HG02938 (cell line): Measurements from ENCODE around the gene CEP295NL.
"Not testable (repeated sequence)": the region's sequence is repeated elsewhere in the genome, so short reads cannot be mapped to it uniquely, and the experiment has no call there.

Source experiments
- ATAC-seq: cut with Tn5 transposase; IDR thresholded peaks from one replicate; pipeline ENCODE4 v1.9.1; 2021; ENCODE audit warnings: mild to moderate bottlenecking, moderate library complexity; ENCODE audit not compliant: unreplicated experiment

CEP295NL gene

GRCh38 chr17:78905541-78905940 is 2.5 kb upstream of the CEP295NL start:
- no peak for ATAC-seq

- no peak for ATAC-seq
These were observed 2.1 kb upstream of the CEP295NL start for GRCh38 chr17:78905116-78905515.

GRCh38 chr17:78904371-78904770 is 1.4 kb upstream of the CEP295NL start:
- ATAC-seq: no peak

GRCh38 chr17:78902231-78902630 is 770 bp downstream of the CEP295NL start:
- ATAC-seq: not testable (repeated sequence)

- no peak for ATAC-seq
These were observed 1.2 kb downstream of the CEP295NL start for GRCh38 chr17:78901806-78902205.

- no peak for ATAC-seq
These were observed 2.2 kb downstream of the CEP295NL start for GRCh38 chr17:78900816-78901215.

- no peak for ATAC-seq
These were observed 3.4 kb downstream of the CEP295NL start for GRCh38 chr17:78899361-78900260.

- no peak for ATAC-seq
These were observed 4.1 kb downstream of the CEP295NL start for GRCh38 chr17:78898947-78899346.

- ATAC-seq: no peak
These were observed 4.7 kb downstream of the CEP295NL start for GRCh38 chr17:78898075-78898836.

DNA sequence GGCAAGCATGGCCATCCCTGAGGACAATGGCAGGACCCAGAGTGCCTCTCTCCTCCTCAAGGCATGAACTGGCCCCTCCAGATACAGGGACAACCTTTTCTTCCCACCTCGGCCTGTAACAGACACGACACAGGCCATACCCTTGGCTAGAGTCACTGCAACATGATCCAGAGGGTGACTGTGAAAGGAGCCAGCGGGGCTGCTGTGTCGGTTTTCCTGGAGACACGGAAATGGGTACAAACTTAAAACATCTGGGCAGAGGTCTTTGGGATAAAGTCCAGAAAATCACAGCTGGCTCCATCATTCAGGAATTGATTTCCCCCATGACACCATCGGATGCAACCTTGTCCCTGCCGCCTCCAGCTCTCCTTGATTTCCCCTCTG is 5.3 kb downstream of the CEP295NL start:
- no peak for ATAC-seq

GRCh38 chr17:78896834-78897663 is 6.0 kb downstream of the CEP295NL start:
- ATAC-seq: no peak

GRCh38 chr17:78896091-78896833 is 6.7 kb downstream of the CEP295NL start:
- ATAC-seq: no peak

DNA sequence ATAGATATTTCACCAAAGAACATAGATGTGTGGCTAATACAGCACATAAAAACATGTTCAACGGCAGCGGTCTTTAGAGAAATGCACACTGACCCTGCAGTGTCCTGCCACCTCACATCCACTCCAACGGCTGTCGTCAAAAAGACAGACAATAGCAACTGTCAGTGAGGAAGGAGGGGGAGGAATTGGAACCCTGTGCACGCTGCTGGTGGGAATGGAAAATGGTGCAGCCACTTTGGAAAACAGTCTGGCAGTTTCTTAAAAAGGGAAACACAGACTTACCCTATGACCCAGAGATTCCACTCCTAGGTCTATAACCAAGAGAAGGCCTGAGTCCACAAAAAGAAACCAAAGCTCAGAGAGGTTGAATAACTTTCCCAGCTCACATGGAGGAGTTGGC is 7.7 kb downstream of the CEP295NL start:
- ATAC-seq: no peak

- ATAC-seq: no peak
These were observed 9.3 kb downstream of the CEP295NL start for GRCh38 chr17:78893684-78894083.

GRCh38 chr17:78892936-78893379 is 10.0 kb downstream of the CEP295NL start:
- ATAC-seq: no peak

GRCh38 chr17:78892520-78892919 is 10.5 kb downstream of the CEP295NL start:
- ATAC-seq: no peak

DNA sequence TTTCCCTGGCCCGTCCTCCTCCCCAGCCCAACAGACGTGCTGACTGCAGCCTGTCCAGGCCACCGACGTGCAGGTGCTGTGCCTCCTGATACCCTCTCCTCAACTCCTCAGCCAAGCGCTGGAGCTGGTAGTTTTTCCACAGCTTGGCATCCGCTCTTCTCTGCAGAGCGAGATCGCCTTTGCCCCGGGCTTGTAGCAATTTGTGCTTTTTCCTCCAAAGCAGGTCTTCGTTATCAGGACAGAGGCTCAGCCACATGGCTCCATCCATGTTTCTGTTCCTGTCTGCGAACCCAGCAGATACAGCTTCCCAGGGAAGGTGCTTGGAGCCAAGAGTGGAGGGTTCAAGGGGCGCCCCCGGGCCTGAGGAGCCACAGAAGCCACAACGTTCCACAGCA is 10.9 kb downstream of the CEP295NL start:
- no peak for ATAC-seq

DNA sequence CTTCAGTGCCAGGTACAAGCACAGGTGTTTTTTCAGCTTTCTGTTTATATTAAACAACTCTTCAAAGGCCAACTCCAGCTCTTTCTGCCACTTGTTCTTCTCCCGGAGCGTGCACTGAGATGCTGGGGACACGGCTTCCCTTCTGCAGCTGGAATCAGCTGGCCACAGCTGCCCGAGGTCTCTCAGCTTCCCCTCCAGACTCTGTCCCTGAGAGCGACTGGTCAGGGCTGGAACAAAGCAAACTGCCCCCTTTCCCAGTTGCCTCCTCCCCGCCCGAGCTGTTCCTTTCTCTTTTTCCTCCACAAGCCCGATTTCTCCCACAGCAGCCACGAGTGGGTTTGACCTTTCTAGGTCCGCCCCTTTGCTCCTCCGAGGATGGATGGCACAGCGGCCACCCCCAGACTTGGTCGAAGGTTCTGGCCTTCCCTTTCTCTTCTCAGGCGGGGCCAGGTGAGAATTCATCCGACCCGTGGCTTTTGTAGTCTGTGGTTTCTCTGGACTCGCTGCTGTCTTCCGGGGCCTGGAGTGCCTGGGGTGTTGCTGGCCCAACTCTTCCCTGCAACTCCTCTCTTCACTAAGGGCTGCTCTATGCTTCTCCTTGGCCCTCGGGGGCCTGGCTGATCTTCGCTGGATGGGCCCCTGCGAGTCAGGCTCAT is 11.5 kb downstream of the CEP295NL start:
- no peak for ATAC-seq

DNA sequence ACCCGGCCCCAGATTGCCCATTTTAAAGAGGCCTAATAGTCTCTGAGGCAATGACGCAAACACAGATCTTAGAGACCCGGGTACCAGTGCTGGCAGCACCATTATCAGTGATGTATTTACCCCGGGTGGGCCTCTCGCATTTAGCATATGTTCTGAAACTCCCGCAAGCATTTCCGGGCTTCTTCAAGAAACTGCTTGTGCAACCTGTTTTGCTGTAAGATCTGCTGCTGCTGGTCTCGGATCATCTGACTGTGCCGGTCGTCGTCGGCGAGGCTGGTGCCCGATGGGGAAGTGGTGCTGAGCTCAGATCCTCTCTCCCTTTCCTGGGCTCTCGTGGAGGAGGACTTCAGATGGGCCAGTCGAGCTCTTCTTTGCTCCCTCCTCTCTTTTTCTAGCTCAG is 12.5 kb downstream of the CEP295NL start:
- no peak for ATAC-seq

DNA sequence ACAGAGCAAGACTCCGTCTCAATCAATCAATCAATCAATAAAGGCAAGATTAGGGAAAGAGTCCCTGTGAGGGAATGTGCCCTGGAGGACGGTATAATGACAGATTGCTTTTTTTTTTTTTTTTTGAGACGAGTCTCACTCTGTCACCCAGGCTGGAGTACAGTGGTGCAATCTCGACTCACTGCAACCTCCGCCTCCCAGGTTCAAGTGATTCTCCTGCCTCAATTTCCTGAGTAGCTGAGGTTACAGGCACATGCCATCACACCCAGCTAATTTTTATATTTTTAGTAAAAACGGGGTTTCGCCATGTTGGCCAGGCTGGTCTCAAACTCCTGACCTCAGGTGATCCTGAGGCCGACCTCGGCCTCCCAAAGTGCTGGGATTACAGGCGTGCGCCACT is 12.9 kb downstream of the CEP295NL start:
- ATAC-seq: not testable (repeated sequence)
